HG02571 (cell line): ENCODE results near the gene CATSPERB.
"Not testable (repeated sequence)": the region's sequence is repeated elsewhere in the genome, so short reads cannot be mapped to it uniquely, and the experiment has no call there.

Experiments used
- ATAC-seq: cut with Tn5 transposase; IDR thresholded peaks from one replicate; pipeline ENCODE4 v1.9.1; 2021; ENCODE audit warnings: mild to moderate bottlenecking, moderate library complexity; ENCODE audit not compliant: unreplicated experiment

The CATSPERB gene

DNA sequence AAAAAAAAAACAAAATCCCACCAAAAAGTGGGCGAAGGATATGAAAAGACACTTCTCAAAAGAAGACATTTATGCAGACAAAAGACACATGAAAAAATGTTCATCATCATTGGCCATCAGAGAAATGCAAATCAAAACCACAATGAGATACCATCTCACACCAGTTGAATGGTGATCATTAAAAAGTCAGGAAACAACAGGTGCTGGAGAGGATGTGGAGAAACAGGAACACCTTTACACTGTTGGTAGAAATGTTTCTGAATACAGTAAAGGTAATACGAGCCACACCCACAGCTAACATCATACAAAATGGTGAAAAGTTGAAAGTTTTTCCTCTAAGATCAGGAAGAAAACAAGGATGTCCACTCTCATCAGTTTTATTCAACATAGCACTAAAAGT lies 8.0 kb upstream of the CATSPERB start:
- not testable (repeated sequence) for ATAC-seq

DNA sequence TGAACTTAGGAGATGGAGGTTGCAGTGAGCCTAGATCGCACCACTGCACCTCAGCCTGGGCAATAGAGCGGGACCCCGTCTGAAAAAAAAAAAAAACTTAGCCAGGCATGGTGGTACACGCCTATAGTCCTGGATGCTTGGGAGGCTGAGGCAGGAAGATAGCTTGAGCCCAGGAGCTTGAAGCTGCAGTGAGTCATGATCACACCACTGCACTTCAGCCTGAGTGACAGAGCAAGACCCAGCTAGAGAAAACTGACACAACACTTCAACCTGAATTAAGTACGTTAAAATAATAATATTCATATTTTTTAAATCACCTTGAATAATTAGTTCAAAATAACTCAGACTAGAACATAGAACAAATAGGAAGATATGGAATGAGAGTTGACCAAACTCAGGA lies 5.7 kb upstream of the CATSPERB start:
- ATAC-seq: no peak

DNA sequence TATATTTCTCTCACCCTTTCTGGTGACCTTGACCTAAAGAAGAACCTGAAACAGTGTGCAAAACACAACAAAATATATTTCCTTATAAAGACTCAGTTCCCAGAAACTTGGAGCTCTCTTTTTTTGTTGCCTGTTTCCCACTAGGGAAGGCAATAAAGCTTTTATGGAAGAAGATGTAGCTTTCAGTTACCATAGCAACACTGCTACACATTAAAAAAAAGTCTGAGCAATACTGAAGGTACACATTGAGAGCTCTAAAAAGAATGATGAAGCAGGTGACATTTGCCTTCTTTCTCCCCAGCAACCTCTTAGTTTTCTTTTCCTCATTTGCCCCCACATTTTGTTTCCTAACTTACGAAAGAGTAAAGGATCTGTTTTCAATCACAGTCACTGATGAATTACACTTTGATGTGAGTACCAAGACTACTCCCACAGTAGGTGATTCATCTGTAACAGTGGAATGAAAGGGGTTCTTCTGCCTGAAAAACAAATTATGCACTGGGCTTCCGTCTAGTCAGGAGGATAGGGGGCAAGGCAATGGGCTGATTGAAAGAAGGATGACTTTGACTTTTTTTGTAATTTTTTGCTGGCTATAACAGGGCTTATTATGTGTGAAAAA lies 1.1 kb upstream of the CATSPERB start:
- ATAC-seq: no peak

DNA sequence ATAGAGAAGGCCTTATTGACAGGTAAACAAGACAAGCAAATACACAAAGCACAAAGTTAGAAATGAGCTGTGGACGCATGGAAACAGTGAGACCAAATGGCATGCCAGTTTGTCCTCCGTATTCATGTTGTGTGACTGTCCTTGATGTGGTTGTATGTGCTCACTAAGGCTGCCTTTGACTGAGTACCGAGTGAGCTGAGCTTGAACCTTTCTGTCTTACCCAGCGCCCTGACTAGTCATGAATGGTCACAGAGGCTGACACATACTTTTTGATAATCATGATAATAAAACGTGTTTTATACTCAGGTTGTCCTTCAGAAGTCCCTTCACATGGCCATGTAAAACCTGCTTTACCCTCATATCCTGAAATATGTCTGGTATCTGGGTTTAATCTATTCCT lies 553 bp upstream of the CATSPERB start:
- no peak for ATAC-seq

DNA sequence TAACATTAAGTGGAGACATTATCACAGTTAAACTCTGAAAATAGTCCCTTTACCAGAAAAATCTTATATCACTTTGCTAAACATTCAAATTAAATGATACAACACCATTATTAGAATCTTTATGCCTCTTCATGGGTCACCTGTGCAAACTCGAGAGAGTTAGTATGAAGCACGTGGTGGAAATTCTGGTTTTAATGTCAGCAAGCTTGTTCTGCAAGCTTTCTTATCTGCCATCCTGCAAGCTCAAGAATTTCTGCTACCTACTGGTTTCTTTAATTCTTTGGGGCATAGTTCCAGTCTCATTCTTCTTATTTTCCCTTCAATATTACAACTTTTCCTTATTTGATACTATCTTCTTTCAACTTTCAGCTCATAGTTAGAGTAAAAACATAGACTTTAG lies 868 bp downstream of the CATSPERB start:
- ATAC-seq: no peak

DNA sequence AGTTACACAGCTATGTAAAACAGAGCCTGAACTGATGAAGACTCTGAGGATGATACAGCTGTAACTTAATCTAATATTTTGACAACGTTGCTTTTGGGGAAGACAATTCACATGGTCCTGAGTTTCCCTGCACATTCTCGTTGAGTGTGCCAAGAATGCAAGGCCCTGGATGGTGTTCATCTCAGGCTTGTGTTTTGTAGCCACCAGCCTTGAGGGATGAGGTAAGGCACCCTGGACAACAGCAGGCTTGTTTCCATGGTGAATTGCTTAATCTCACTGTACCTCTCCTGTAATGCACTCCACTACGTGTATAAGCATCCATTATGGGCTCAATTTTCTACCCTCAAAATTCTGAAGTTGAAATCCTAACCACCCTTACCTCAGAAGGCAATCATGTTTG lies 2.1 kb downstream of the CATSPERB start:
- ATAC-seq: no peak

DNA sequence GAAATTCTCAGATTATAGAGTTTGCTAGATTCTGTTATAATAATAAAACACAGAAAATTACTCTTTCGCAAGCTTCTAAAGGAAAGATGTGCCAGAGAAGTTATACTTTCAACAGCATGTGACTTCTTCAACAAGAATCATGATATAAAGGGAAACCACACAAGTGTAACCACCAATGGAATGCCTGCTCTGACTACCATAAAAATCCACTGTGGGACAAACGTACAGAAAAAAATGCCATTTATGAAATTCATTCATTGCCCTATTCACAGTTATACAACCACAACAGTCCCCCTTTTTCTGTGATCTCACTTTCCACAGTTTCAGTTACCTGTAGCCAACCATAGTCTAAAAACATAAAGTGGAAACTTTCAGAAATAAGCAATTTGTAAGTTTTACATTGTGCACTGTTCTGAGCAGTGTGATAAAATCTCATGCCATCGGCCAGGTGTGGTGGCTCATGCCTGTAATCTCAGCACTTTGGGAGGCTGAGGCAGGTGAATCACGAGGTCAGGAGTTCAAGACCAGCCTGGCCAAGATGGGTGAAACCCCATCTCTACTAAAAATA lies 3.2 kb downstream of the CATSPERB start:
- no peak for ATAC-seq

DNA sequence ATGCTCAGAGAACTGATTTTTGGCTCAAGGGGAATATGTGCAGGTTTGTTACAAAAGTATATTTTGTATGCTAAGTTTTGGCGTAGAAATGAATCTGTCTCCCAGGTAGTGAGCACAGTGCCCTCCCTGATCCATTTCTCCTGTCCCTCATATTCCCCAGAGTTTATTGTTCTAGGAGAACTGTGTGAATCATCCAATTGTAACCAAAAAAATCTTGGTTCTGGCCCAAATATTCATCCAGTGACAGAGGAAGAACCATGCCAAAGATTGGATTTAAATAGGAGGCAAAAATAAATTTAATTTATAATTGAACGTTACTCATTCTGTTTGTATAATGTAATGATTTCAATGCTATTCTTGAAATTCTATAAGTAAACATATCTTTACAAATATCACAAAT lies 4.8 kb downstream of the CATSPERB start:
- ATAC-seq: no peak

DNA sequence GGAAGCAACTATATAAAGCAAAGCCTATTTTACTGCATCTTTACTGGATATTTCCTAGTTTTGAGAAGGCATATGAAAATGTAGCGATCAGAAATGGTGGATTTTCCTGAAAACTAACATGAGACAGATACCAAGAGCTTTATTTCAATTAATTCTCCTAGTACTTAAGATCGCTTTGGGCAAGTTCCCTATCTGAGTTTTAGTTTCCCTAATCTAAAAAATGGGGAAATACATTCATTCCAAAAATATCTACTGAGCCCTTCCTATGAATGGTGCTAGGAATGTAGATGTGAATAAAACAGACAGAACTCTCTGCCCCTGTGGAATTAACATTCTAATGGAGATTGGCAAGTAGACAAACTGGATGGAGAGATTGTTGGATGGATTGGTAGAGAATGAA lies 8.4 kb downstream of the CATSPERB start:
- ATAC-seq: no peak

DNA sequence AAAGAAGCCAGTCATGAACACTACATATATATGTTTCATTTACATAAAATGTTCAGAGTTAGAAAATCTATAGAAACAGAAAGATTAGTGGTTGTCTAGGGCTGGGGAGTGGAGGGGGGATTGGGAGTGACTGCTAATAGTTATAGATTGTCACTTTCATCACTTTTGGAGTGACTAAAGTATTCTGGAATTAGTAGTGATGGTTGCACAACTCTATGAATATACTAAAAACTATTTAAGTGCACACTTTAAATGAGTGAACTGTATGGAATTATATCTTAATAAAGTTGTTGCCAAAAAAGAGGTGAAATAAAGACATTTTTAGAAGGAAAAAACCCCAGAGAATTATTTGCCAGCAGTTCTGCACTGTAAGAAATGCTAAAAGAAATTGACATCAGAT lies 9.5 kb downstream of the CATSPERB start:
- no peak for ATAC-seq

DNA sequence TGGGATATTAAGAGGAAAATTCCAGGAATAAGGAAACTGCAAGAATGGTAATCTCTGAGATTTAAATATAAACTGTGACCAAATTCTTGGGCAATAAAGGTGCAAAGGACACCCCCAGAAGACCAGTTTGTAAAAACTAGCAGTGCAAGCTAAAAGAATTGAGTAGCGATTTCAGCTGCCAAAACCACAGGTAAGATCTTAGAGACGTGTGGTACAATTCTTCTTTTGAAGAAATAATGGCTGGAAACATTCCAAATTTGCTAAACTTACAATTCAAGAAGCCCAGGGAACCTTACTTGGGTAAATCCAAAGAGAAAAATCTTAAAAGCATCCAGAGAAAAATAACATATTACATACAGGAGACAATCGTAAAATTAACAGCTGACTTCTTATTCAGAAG lies 12.0 kb downstream of the CATSPERB start:
- no peak for ATAC-seq

DNA sequence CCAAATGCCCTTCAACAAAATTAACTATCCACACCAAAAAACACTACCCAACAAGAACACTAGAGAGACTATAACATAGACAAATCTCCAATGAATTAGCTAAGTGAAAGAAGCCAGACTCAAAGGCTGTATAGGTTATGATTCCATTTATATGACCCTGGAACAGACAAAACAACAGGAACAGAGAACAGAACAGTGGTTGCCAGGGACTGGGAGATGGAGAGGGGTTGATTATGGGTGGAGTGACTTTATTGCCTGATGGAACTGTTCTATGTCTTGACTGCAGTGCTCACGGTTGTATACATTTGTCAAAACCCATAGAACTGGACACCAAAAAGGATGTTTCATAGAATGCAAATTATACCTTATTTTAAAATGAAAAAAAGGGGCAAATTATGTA lies 14.9 kb downstream of the CATSPERB start:
- ATAC-seq: no peak

DNA sequence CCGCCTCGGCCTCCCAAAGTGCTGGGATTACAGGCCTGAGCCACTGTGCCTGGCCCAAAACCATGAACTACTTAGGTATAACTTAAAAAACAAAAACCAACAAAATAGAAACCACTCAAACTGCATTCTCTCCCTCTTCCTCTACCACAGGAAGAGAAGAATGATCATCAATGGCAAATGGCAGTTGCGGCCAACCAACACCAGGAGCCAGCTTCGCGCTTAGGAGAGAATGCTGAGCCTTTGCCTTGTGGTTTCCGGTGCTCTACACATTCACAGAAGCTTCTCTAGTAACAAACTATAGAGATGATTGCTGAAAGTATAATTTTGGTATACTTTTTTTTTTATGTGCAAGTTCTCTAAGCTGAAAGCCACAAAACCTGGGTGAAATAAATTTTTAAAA lies 17.1 kb downstream of the CATSPERB start:
- ATAC-seq: no peak

DNA sequence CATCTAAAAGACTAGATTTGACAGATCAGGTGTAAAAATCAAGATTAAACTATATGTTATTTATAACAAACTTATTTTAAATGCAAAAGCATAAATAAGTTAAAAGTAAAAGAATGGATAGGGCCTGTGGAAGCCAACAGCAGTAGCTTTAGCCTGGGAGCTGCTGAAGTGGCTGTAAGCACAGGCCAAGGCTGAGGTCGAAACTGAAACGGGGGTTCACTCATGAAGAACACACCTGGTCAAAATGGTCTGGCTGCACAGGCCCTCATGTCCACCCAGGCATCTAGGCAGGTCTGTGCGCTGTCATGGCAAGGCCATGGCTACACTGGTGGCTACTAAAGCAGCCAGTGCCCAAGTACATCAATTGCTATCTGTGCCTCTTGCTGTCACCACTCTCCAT lies 23.1 kb downstream of the CATSPERB start:
- no peak for ATAC-seq

DNA sequence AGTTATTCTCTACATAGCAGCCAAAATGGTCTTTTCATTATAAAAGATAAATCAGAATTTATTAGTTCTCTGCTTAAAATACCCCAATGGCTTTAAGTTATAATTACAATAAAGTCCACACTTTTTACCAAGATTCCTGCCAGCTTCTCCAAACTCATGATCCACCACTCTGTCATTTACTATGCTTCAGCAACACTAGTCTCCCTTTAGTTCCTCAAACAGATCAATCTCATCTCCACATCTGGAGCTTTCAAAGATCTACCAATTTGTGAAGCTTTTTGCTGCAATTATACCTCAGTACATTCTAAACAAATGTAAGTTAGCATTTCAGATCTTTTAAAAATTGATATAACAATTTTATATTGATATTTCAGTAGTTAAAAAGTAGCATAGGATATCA lies 24.9 kb downstream of the CATSPERB start:
- no peak for ATAC-seq

DNA sequence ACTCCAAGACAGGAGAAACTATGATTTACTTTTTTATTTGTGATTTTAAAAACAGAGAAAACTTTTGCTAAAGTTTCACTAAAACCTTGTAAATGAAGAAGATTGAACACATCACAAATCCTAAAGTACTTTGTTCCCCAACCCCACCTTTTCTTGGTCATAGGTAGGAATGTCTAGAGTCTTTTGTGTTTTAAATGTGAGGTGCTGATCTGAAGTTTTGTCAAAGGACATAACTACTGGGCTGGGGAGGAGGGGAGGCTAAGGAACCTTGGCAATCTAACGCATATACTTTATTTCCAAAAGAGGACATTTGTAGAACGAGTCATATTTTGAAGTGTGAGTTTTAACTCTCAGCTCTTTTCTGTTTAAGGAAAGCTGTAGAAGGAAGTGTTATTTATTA lies 37.2 kb downstream of the CATSPERB start:
- ATAC-seq: no peak

DNA sequence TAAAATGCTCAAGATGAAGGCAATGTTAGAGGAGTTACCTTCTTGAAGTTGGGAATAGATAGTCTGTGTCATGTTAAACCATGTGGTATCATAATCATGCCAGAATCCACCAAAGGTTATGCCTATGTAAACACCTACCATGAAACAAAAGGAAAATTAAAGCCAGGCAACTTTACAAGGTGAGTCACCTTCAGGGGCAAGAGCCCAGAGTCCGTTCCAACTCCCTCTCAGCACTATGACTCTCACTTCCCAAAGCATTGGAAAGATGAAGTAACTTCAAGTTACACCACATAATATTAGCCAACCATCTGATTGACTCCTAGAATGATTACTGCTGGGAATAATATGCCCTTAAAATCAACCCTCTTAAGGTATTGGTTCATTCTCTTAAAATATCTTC lies 38.5 kb downstream of the CATSPERB start:
- ATAC-seq: no peak

DNA sequence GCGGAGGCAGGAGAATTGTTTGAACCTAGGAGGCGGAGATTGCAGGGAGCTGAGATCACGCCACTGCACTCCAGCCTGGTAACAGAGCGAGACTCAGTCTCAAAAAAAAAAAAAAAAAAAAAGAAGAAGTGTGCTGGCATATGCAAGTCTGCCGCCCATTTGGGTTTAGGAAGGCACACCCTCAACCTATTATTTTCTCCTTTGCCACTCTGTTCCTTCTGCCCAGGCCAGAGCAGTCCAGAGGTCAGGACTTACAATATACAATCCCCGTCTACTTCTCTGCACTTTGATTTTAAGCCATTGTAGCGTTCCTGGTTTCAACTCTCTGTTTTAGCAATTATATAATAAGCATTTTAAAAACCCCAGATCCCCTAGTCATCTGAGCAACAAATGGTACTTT lies 39.8 kb downstream of the CATSPERB start:
- ATAC-seq: no peak

DNA sequence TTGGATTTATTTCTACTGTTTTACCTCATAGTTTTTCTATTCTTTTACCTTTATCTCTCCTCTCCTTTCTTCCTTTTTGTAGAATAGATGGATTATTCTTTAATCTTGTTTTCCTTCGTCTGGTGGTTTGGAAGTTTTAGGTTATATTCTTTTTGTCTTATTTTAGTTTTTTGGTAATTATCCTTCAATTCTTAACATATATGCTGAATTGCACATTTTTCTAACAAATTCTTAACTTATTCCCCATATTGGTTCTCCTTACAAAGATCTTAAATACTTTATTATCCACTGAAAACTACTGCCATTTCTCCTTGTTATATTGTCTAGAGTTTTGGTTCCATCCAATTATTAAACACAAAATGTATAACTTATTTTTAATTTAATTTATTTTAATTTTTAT lies 42.3 kb downstream of the CATSPERB start:
- ATAC-seq: no peak

DNA sequence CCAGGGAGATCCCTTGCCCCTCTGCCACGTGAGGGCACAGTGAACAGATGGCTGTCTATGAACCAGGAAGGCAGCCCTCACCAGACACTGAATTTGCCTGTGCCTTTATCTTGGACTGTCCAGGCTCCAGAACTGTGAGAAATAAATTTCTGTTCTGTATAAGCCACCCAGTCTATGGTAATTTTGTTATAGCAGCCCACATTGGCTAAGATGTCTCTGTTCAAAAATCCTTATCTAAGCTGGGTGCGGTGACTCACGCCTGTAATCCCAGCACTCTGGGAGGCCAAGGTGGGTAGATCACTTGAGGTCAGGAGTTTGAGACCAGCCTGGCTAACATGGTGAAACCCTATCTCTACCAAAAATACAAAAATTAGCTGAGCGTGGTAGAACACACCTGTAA lies 44.5 kb downstream of the CATSPERB start:
- ATAC-seq: not testable (repeated sequence)

DNA sequence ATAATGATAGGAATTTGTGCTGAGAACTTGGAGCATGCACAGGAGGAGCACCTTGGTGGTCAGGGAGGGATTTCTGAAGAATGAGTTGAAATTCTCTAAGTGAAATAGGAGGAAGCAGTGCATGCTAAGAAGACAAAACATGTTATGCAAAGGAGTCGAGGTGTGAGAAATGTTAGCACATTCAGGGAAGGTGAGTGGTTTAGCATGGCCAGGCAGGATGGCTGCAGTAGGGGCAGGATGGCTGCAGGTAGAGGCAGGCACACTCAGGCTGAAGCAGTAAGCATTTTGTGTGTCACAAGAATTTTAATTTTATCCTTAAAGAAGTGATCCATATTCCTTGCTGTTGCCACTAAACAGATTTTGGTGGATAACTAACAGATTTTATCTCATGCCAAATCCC lies 46.3 kb downstream of the CATSPERB start:
- ATAC-seq: no peak

DNA sequence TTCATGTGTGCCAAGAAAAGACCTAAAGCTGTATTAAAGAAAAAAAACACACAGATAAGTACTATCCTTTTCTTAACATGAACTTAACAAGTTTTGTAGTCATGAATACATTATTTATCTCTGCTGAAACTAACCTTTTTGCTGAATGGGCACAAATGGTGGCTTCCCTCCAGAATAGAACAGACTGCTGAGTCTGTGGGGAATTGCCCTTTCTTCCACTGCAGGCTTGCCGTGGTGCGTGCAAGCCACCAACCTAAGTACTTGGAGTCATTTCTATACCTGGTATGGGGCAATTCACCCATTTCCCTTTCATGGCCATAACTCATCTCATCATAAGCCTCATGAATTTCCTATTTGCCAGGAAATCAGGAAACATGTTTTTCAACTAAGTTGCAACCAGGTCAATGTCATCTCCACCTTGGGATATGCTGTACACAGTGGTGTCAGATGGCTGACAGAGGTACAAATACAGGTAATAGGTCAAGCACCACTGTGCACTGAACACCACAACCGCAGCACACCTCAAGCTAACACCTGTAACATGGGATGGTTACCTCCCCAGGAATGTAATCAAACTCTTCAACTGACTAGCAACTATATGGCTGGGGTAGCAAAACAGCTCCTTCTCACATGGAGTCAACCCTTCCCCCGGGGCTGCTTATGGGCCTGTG lies 49.9 kb downstream of the CATSPERB start:
- no peak for ATAC-seq

DNA sequence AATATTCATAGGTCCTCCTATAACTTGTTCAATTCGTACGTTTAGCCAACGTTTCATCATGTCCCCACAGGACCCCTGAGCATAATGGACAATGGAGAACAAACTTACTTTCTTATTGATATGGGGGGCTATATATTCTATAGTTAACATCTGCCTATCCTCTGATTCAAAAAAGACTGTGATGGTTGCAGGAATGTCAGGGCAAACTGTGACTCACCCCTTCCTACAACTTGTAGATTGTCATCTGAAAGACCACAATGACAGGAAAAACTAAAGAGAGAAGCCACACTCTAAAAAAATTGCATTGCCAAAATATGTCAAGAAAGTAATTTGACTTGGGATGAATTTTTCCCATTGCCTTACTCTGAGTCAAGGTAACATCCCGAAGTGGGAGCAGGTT lies 50.8 kb downstream of the CATSPERB start:
- no peak for ATAC-seq
